Measurements from ENCODE around the gene CHI3L1. TPM values are rescaled to one million over a fixed set of nuclear protein-coding genes. Genes with fewer than 3 reads are reported as not detected.

Gene CHI3L1
- total and polyA plus RNA-seq, 12 donors, result 0.15 to 14.3 (median 2.0) TPM; not detected in 1

DNA sequence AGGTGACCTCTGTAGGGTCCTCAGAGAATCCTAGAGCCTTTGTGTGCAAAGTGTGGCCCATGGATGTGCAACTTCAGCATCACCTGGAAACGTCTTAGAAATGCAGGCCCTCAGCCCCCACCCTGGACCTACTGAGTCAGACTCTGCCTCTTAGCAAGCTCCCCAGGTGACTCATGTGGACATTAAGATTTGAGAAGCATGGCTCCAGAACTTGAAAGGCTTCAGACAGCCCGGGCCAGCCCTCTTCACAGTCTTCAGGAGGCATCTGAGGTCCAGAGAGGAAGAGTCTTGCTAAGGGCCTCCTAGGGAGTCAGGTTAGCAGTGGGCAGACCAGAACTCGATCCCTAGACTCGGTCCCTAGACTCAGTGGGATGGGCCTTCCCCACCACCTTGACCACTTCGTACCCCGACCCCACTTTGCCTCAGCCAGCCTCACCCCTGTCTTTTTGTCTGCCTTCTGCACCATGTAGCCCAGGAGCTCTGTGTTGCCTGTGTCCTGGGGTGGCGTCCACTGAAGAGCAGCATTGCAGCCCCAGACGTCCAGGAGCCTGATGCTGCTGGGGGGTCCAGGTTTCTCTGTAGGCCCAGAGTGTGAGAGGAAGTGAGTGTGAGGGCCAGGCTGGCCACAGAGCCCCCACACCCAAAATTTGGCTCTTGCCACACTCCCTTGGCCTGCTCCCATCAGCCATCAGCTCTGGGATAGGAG lies 15.7 kb downstream of the CHI3L1 start:
- Histone ChIP-seq H3K4me1 (peaks cover 0 to 9% (median 0%) of the 10 kb centered on the region in 9 donors), H3K36me3 (peaks cover 0 to under 1% (median 0%) of the 10 kb centered on the region in 9 donors), H3K27me3 (peaks cover 0 to 2% (median 0%) of the 10 kb centered on the region in 7 donors), H3K9me3 (no peaks in the 10 kb centered on the region), H3K4me3 (no peak overlapping the region), H3K27ac (no peak overlapping the region)
- WGBS, 2 donors, result 82 to 93% methylated on average over 8 of the region's 8 CpGs
- intact Hi-C loops (cut with DNase I), result loop anchor here in 8 of 10 donors (5.0 kb wide), 5 partner anchors 42 to 133 kb away; no protein-coding TSS in a partner anchor
- ATAC-seq, result no peak
- no peak for DNase-seq
- TF ChIP-seq, protein P1, sequence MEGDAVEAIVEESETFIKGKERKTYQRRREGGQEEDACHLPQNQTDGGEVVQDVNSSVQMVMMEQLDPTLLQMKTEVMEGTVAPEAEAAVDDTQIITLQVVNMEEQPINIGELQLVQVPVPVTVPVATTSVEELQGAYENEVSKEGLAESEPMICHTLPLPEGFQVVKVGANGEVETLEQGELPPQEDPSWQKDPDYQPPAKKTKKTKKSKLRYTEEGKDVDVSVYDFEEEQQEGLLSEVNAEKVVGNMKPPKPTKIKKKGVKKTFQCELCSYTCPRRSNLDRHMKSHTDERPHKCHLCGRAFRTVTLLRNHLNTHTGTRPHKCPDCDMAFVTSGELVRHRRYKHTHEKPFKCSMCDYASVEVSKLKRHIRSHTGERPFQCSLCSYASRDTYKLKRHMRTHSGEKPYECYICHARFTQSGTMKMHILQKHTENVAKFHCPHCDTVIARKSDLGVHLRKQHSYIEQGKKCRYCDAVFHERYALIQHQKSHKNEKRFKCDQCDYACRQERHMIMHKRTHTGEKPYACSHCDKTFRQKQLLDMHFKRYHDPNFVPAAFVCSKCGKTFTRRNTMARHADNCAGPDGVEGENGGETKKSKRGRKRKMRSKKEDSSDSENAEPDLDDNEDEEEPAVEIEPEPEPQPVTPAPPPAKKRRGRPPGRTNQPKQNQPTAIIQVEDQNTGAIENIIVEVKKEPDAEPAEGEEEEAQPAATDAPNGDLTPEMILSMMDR (IDR thresholded peaks at IDR 0.05), result no peak

DNA sequence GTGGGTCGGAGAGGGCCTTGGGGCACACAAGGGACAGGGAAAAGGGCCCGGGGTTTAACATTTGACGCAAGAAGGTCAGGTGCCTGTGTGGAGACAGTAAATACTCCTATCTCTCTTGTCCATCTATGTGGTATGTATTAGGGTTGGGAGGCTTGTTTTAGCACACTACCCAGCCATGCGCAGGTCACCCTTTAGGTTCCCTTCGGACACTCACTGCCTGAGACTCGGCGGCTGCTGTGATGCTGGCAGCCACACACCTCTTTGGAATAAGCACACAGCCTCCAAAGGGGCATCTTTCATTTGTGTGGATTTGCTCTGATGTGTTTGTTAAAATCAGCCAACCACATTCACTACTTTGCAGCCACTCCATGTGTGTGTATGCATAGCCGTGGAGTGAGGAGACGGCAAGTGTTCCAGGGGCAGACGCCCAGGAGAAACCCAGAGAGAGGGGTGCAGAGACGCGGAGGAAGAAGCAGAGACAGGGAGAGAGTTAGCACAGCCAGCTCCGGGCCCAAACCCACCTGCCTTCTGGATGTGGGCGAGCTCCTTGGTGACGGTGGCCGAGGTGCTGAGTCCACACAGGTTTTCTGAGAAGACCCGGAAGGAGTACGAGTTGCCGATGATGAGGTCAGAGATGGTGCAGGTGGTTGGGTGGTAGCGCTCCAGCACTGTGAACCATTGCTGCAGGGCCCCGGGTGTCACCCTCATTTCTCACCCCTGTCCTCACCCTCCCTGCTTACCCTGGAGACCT lies 16.6 kb downstream of the CHI3L1 start:
- no peaks in the 10 kb centered on the region for H3K9me3 ChIP-seq
- intact Hi-C loops (cut with DNase I), result loop anchor here in 8 of 10 donors (5.0 kb wide), 6 partner anchors 42 to 133 kb away; partner anchors contain the start of gene ADORA1 (in 1 of the 8)
- 87 to 92% methylated on average over 21 of the region's 21 CpGs for WGBS, 2 donors
- TF ChIP-seq, protein P1 (IDR thresholded peaks at IDR 0.05), result no peak
- no peak for DNase-seq
- no peak overlapping the region for H3K27ac ChIP-seq
- H3K4me3 ChIP-seq, result no peak overlapping the region
- no peaks in the 10 kb centered on the region for H3K27me3 ChIP-seq
- H3K36me3 ChIP-seq, result peaks cover 0 to 8% (median 0%) of the 10 kb centered on the region in 9 donors
- peaks cover 0 to 1% (median 0%) of the 10 kb centered on the region in 9 donors for H3K4me1 ChIP-seq
- ATAC-seq, result no peak

DNA sequence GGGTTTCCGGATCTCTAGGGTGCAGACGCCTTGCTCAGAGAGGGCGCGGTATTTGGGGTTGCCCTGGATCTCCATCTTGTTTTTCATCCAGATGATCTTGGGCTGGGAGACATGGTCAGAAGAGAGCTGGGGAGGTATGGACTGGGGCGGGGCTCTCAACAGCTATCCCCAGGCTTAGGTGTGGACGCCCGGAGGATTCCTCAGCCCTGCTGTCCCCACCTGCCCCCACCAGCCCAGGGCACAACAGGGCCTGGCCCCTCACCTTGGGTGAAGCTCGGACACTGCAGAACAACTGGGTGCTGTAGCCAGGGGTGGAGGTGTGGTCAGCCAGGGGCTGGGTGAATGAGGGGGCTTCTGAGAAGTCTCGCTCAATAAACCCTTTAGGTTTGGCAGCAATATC lies 17.5 kb downstream of the CHI3L1 start:
- intact Hi-C loops (cut with DNase I), result loop anchor here in 1 of 10 donors (5.0 kb wide), 1 partner anchor 42 kb away; the partner anchor contains the start of gene ADORA1
- WGBS, 2 donors, result 92 to 94% methylated on average over 9 of the region's 9 CpGs
- TF ChIP-seq, protein P1 (IDR thresholded peaks at IDR 0.05), result no peak
- H3K27ac ChIP-seq, result no peak overlapping the region
- DNase-seq, result no peak
- no peaks in the 10 kb centered on the region for H3K9me3 ChIP-seq
- H3K4me3 ChIP-seq, result no peak overlapping the region
- peaks cover 0 to 8% (median 0%) of the 10 kb centered on the region in 9 donors for H3K36me3 ChIP-seq
- no peaks in the 10 kb centered on the region for H3K27me3 ChIP-seq
- H3K4me1 ChIP-seq, result no peaks in the 10 kb centered on the region
- ATAC-seq, result no peak

DNA sequence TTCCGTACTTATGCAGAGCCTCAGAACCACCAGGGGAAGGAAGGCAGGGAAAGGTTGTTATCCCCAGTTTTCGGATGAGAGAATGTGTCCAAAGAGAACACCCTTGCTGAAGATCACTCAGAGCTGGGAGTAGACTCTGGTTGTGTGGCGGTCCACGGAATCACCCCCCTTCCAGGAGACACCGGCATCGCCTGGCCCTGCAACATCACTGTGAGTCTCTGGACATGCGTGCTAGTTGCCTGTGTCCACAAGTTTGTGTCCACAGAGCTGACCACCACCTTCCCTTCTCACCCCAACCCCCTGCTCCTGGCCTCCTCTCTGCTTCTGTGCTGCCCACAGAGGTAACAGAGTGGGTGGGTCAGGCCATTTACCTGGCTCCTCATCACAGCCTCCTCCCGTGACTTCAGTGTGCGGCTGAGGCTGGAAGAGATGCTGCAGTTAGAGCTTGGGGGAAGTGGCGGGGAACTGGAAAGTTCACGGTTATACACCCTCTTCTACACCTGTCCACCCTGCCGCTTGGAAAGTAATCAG lies 18.2 kb downstream of the CHI3L1 start:
- 96 to 97% methylated on average over 12 of the region's 12 CpGs for WGBS, 2 donors
- Histone ChIP-seq H3K4me1 (no peaks in the 10 kb centered on the region), H3K4me3 (no peak overlapping the region), H3K27me3 (no peaks in the 10 kb centered on the region), H3K27ac (no peak overlapping the region), H3K9me3 (no peaks in the 10 kb centered on the region), H3K36me3 (peaks cover 0 to 8% (median 0%) of the 10 kb centered on the region in 9 donors)
- TF ChIP-seq, protein P1 (IDR thresholded peaks at IDR 0.05), result no peak
- DNase-seq (no peak), ATAC-seq (no peak)
- intact Hi-C loops (cut with DNase I), result loop anchor here in 1 of 10 donors (5.0 kb wide), 1 partner anchor 41 kb away; the partner anchor contains the start of gene ADORA1
